Osteocyte (in vitro differentiated cells): ENCODE measurements around the gene CCND1. TPM values are rescaled to one million over a fixed set of nuclear protein-coding genes. Genes with fewer than 3 reads are reported as not detected.

Source experiments
- DNase-seq: peaks from one replicate; pipeline ENCODE4 v3.0.0; 2021; ENCODE audit warnings: mixed read lengths; ENCODE audit not compliant: unreplicated experiment; ENCODE audit errors: extremely low spot score
- H3K27ac Mint-ChIP-seq: one replicate; pipeline ENCODE4 v1.8.0; 2021; ENCODE audit warnings: mild to moderate bottlenecking, mixed read lengths; ENCODE audit not compliant: unreplicated experiment
- H3K27me3 Mint-ChIP-seq: one replicate; pipeline ENCODE4 v1.8.0; 2021; ENCODE audit warnings: mixed read lengths; ENCODE audit not compliant: unreplicated experiment
- H3K36me3 Mint-ChIP-seq: one replicate; pipeline ENCODE4 v1.8.0; 2021; ENCODE audit warnings: mixed read lengths; ENCODE audit not compliant: unreplicated experiment
- H3K4me1 Mint-ChIP-seq: one replicate; pipeline ENCODE4 v1.8.0; 2021; ENCODE audit warnings: mixed read lengths; ENCODE audit not compliant: unreplicated experiment
- H3K4me3 Mint-ChIP-seq: one replicate; pipeline ENCODE4 v1.8.0; 2021; ENCODE audit warnings: mild to moderate bottlenecking, moderate library complexity, mixed read lengths; ENCODE audit not compliant: unreplicated experiment
- H3K9me3 Mint-ChIP-seq: one replicate; pipeline ENCODE4 v1.8.0; 2021; ENCODE audit warnings: mixed read lengths; ENCODE audit not compliant: unreplicated experiment
- total RNA-seq: library from RNA; stranded (reverse); gene quantifications from 2 replicates; pipeline ENCODE4 v1.2.1, GENCODE V29; 2021
- TF ChIP-seq, protein P1 (sequence below): fragments of 200-600 bp; sonication (generic); IDR thresholded peaks from 2 replicates; pipeline ENCODE4 v1.5.0; 2021; ENCODE audit warnings: antibody characterized with exemption, mild to moderate bottlenecking, moderate library complexity

Gene CCND1
- total RNA-seq, 1 donor from 2014 or later, result 180 TPM

DNA sequence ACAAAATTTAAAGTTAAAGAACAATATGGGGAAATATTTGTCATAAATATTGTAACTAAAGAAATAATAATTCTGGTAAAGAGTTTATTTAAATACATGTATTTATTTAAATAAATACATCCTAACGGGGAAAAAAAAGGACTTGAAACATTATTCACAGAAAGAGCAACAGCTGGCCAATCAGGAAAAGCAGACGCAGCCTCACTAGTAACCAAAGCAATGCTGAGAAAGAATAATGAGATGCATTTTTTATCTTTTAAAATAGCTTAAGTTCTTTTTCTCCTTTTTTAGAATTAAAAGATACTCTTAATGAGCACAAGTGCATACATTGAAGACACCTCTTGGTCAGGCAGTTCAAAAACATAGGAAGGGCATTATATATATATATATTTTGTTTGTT, 36.8 kb downstream of the CCND1 start:
- Mint-ChIP-seq H3K9me3 (no peaks in the 10 kb centered on the region), H3K27ac (no peak overlapping the region), H3K4me3 (no peak overlapping the region), H3K36me3 (peaks cover 3% of the 10 kb centered on the region), H3K27me3 (peaks cover 8% of the 10 kb centered on the region), H3K4me1 (peaks cover 16% of the 10 kb centered on the region)
- no peak for DNase-seq
- TF ChIP-seq, protein P1, sequence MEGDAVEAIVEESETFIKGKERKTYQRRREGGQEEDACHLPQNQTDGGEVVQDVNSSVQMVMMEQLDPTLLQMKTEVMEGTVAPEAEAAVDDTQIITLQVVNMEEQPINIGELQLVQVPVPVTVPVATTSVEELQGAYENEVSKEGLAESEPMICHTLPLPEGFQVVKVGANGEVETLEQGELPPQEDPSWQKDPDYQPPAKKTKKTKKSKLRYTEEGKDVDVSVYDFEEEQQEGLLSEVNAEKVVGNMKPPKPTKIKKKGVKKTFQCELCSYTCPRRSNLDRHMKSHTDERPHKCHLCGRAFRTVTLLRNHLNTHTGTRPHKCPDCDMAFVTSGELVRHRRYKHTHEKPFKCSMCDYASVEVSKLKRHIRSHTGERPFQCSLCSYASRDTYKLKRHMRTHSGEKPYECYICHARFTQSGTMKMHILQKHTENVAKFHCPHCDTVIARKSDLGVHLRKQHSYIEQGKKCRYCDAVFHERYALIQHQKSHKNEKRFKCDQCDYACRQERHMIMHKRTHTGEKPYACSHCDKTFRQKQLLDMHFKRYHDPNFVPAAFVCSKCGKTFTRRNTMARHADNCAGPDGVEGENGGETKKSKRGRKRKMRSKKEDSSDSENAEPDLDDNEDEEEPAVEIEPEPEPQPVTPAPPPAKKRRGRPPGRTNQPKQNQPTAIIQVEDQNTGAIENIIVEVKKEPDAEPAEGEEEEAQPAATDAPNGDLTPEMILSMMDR, result no peak

DNA sequence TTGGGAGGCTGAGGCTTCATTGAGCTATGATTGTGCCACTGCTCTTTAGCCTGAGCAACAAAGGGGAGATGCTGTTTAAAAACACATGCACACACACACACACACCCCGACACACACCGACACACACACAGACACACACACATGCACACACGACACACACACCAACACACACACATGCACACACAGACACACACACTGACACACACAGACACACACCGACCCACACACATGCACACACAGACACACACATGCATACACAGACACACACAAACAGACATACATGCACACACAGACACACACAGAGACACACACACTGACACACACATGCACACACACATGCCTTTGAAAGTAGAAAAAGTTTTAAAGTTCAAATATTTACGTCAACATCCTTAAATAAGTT, 39.7 kb downstream of the CCND1 start:
- no peak for DNase-seq
- no peaks in the 10 kb centered on the region for H3K9me3 Mint-ChIP-seq
- H3K27ac Mint-ChIP-seq, result no peak overlapping the region
- H3K36me3 Mint-ChIP-seq, result no peaks in the 10 kb centered on the region
- TF ChIP-seq, protein P1, result no peak
- H3K4me3 Mint-ChIP-seq, result no peak overlapping the region
- peaks cover 2% of the 10 kb centered on the region for H3K4me1 Mint-ChIP-seq
- H3K27me3 Mint-ChIP-seq, result peaks cover 8% of the 10 kb centered on the region

DNA sequence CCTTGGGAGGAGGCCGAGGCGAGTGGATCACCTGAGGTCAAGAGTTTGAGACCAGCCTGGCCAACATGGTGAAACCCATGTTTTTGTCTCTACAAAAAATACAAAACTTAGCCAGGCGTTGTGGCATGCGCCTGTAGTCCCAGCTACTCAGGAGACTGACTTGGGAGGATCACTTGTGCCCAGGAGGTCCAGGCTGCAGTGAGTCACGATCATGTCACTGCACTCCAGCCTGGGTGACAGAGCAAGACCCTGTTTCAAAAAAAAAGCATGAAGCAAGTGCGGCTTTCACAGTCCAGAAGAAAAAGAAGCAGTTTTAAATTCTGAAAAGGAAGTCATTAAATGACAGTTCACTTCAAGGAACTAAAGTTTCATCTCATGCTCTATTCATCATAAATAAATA, 41.3 kb downstream of the CCND1 start:
- H3K9me3 Mint-ChIP-seq, result no peaks in the 10 kb centered on the region
- no peak for DNase-seq
- H3K4me3 Mint-ChIP-seq, result no peak overlapping the region
- peaks cover 8% of the 10 kb centered on the region for H3K27me3 Mint-ChIP-seq
- H3K27ac Mint-ChIP-seq, result no peak overlapping the region
- TF ChIP-seq, protein P1, result no peak
- peaks cover 5% of the 10 kb centered on the region for H3K4me1 Mint-ChIP-seq
- H3K36me3 Mint-ChIP-seq, result no peaks in the 10 kb centered on the region

DNA sequence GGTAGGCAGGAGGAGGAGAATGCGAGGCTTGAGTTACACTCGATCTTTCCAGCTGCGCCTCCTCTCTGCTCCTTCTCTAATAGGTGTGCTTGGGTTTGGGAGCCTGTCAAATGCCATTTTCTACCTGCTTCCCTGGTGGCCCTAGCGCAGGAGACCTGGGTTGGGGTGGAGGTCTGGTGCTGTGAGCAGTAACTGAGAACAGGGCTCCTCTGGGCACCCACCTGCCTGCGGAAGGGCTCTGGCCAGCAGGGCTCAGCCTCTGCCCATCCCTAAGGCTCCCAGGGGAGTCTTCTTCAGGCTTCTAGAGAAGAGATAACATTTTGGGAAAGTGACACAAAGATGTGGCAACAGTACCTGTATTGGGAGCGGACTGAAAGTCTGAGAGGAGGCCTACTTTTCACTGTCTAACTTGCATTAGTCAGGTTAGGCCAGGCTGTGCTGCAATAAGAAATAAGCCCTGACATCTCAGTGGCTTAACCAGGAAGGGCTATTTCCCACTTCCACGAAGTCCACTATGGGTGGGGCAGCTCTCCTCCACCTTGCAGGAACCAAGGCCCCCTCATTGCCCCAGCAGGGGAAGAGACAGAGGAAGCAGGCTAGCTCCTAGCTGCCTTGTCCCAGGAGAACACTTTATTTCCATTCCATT, 41.8 kb downstream of the CCND1 start:
- Mint-ChIP-seq H3K9me3 (no peaks in the 10 kb centered on the region), H3K4me1 (peaks cover 5% of the 10 kb centered on the region), H3K27ac (no peak overlapping the region), H3K36me3 (no peaks in the 10 kb centered on the region), H3K27me3 (peaks cover 8% of the 10 kb centered on the region), H3K4me3 (no peak overlapping the region)
- no peak for DNase-seq
- TF ChIP-seq, protein P1, result no peak

GRCh38 chr11:69683764-69684333, 42.9 kb downstream of the CCND1 start:
- Mint-ChIP-seq H3K27me3 (peaks cover 10% of the 10 kb centered on the region), H3K36me3 (no peaks in the 10 kb centered on the region), H3K4me1 (peaks cover 5% of the 10 kb centered on the region), H3K4me3 (no peak overlapping the region), H3K9me3 (no peaks in the 10 kb centered on the region), H3K27ac (no peak overlapping the region)
- DNase-seq, result no peak
- TF ChIP-seq, protein P1, result peak; percentile 35
